GM13976 (cell line): ENCODE data around the gene DUOXA2.
"Not testable (repeated sequence)": the region's sequence is repeated elsewhere in the genome, so short reads cannot be mapped to it uniquely, and the experiment has no call there.

Experiments used
- DNase-seq: peaks from one replicate; pipeline ENCODE4 v3.0.0; 2012; ENCODE audit warnings: low spot score
- in situ Hi-C: fragments of 300-500 bp; cut with MboI; formaldehyde crosslinking; loops from one replicate; pipeline ENCODE4 v1.12.0; 2022; ENCODE audit warnings: low sequenced_read_pairs, mixed read lengths, inconsistent platforms; ENCODE audit not compliant: unreplicated experiment
- TF ChIP-seq, protein P1 (sequence below): IDR thresholded peaks from 2 replicates; pipeline ENCODE4 v1.5.1; 2012; ENCODE audit warnings: borderline replicate concordance, mild to moderate bottlenecking; ENCODE audit not compliant: insufficient read depth; ENCODE audit errors: extremely low read depth, missing control alignments, control extremely low read depth

The DUOXA2 gene

DNA sequence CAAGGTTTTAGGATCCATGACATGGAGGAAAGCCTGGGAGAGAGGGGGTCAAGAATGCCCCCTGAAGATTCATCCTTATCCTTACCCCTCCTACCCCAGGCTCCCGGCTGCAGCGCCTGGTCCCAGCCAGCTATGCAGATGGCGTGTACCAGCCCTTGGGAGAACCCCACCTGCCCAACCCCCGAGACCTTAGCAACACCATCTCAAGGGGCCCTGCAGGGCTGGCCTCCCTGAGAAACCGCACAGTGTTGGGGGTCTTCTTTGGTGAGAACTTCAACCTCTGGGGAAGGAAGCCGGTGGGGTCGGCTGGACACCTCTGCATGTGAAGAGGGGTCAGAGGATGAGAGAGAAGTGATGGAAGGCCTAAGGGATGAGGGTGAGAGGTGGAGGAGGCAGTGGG lies 19.9 kb downstream of the DUOXA2 start:
- no peak for DNase-seq
- TF ChIP-seq, protein P1, sequence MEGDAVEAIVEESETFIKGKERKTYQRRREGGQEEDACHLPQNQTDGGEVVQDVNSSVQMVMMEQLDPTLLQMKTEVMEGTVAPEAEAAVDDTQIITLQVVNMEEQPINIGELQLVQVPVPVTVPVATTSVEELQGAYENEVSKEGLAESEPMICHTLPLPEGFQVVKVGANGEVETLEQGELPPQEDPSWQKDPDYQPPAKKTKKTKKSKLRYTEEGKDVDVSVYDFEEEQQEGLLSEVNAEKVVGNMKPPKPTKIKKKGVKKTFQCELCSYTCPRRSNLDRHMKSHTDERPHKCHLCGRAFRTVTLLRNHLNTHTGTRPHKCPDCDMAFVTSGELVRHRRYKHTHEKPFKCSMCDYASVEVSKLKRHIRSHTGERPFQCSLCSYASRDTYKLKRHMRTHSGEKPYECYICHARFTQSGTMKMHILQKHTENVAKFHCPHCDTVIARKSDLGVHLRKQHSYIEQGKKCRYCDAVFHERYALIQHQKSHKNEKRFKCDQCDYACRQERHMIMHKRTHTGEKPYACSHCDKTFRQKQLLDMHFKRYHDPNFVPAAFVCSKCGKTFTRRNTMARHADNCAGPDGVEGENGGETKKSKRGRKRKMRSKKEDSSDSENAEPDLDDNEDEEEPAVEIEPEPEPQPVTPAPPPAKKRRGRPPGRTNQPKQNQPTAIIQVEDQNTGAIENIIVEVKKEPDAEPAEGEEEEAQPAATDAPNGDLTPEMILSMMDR: no peak
- in situ Hi-C loops: no loop called here

DNA sequence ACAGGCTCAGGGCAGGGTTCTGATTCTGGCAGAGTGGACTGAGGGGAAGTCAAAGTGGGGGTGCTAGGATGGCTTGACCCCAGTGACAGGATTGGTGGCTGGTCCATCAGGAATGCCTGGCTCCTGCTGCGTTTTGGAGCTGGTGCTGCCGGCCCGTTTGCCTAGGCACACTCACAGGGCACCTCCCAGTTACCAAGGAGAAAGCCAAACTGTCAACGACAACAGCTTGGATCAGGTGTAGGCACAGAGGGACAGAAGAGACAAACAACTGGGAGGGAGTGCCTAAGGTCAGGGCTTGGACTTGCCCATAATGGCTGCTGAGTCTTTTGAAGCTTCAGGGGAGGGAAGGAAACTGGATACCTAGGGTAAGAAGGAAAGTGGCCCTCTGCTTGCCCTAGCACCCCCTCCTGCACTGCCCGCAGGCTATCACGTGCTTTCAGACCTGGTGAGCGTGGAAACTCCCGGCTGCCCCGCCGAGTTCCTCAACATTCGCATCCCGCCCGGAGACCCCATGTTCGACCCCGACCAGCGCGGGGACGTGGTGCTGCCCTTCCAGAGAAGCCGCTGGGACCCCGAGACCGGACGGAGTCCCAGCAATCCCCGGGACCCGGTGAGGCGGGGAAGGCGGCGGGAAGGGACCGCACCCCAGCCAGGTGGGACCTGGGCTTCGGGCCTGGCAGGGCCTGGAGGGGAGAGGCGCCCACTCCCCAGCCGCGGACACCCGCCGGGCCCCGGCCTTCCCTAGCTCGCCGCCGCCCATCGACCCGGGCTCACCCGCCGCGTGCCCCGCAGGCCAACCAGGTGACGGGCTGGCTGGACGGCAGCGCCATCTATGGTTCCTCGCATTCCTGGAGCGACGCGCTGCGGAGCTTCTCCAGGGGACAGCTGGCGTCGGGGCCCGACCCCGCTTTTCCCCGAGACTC lies 20.8 kb downstream of the DUOXA2 start:
- DNase-seq: no peak
- in situ Hi-C loops: no loop called here
- TF ChIP-seq, protein P1: peak; percentile 26

DNA sequence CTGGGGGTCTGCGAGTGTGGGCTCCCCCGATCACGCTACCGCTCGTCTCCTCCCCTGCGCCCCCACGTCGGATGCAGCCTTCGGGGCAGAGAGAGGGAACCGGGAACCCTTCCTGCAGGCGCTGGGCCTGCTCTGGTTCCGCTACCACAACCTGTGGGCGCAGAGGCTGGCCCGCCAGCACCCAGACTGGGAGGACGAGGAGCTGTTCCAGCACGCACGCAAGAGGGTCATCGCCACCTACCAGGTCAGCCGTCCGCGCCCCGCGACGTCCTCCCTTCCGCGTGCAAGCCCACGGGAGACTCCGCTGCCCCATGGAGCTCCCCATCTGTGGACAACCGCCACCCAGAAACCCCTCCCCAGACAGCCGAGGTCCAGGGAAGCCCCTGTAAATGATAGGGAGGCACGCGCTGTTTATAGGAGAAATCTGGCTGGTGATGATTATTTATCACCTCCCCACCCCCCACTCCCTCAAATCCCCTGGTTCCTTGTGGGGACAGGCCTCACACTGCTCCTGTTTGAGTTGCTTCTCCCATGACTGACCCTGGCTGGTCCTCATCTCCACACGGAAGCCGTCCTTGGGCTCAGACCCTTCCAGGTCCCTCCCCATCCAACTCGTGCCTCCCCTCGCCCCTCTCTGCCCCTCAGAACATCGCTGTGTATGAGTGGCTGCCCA lies 21.7 kb downstream of the DUOXA2 start:
- DNase-seq, in situ Hi-C loops: not testable (repeated sequence)

DNA sequence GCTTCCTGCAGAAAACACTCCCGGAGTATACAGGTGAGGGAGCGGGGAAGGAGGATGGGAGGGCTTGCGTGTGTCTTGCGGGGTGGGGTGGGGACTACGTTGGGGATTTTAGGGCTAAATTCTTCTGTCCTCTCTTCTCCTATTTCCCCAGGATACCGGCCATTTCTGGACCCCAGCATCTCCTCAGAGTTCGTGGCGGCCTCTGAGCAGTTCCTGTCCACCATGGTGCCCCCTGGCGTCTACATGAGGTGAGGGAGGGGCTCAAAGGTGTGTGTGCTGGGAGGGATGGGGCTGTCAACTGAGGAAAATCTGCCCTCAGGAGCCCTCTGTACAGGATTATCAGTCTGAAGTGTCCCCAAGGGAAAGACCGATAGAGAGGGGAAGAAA lies 22.2 kb downstream of the DUOXA2 start:
- TF ChIP-seq, protein P1: peak; percentile 13
- DNase-seq: no peak
- in situ Hi-C loops: no loop called here

DNA sequence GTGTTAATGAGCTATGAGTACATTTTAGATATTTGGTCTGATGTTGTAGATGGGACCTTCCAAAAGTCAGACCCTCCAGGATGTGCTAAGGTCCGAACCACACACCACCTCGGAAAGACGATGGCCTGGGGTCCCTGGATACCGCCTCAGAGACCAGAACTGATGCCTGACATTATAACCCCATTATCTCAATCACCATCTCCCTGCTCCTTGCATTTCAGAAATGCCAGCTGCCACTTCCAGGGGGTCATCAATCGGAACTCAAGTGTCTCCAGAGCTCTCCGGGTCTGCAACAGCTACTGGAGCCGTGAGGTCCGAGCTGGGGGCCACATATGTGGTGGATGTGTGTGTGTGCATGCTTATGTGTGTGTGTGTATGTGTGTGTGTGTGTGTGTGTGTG lies 23.6 kb downstream of the DUOXA2 start:
- in situ Hi-C loops: no loop called here
- TF ChIP-seq, protein P1: no peak
- no peak for DNase-seq

DNA sequence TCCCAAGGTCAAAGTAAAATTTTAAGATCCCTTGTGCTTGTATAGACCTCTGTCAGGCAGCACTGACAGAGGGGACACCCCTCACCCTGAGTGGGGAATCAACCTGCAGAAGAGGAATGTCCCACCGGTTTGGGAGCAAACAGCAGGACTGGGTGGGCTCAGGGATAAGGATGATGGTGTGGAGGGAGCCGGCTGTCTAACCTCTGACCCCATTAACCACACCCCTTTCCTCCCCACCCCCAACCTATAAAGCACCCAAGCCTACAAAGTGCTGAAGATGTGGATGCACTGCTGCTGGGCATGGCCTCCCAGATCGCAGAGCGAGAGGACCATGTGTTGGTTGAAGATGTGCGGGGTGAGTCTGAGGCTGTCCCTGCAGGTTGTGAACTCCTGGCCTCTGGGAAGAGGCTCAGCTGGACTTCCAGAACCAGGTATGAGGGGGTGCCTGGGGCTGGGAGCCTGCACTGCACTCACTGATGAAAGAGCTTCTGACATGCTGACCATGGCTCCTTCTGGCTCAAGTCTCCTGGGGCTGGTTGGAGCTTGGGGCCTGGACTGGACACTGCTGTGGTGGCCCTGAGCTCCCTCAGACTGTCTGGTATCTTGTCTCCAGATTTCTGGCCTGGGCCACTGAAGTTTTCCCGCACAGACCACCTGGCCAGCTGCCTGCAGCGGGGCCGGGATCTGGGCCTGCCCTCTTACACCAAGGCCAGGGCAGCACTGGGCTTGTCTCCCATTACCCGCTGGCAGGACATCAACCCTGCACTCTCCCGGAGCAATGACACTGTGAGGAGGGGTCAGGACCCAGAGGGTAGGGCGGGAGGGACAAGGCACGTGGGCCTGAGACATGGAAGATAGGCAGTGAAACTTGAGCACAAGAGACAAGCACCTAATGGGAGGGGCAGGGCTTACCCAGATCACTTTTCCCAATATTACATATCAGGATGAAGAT lies 25.0 kb downstream of the DUOXA2 start:
- TF ChIP-seq, protein P1: no peak
- in situ Hi-C loops: no loop called here
- DNase-seq: no peak
